UCSD-AML1 (cell line): ENCODE measurements around the gene PLEKHG4B.

ENCODE experiments used
- DNase-seq: peaks from one replicate; lab custom pipeline; 2025; ENCODE audit not compliant: unreplicated experiment; lab: John Stamatoyannopoulos, UW

Gene PLEKHG4B

GRCh38 chr5:75331-76320, 16.3 kb upstream of the PLEKHG4B start:
- DNase-seq: no peak

- no peak for DNase-seq
Measured at GRCh38 chr5:76358-77169, 15.4 kb upstream of the PLEKHG4B start.

DNA sequence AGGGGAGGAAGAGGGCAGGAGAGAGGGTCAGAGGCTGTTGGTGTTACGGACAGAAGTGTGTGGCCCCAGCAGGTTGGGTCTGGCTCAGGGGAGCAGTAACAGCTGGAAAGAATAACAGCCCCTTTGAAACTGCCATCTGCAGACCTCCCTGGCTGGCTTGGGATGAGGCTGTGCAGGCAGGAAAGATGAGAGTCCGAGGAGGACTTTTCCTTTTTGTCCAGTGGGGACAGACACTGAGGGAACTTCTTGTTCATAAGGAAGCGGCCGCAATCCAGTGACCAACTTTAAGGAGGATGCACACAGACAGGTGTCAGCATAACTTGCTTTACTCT, 14.8 kb upstream of the PLEKHG4B start:
- DNase-seq: no peak

GRCh38 chr5:77546-77945, 14.4 kb upstream of the PLEKHG4B start:
- no peak for DNase-seq

GRCh38 chr5:77957-78804, 13.8 kb upstream of the PLEKHG4B start:
- peak; percentile 80 for DNase-seq

DNA sequence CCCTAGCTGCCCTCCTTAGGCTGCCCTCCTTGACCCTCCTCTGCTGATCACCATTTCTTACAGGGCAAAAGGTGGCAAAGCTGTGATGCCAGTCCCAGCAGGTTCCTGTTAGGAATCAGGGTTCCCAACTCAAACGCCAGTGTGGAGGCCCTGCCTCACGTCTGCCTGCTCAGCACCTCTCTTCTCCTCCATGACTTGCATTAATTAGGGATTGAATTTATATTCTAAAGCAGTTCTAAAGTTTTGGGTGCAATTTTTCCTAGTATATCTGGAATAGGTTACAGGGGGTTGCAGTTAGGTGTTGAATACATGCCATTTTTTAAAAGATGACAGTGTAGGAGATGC, 13.2 kb upstream of the PLEKHG4B start:
- DNase-seq: no peak

DNA sequence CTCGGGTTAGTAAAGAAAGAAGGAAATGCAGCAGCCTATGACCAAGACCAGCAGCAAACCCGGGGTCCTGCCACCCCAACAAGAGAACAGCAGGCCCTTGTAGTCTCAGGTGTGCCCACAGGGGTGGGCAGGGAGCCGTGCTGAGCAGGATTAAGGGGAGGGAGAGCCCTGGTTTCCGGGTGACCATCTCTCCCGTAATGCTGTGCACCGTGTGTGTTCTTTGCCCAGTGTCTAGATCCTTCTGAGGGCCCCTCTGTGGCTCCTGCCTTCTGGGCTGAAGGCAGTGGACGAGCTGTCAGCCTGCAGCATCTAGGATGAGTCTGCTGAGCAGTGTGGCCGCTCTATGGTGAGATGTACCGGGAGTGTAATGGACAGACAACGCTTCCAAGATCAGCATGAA, 12.7 kb upstream of the PLEKHG4B start:
- no peak for DNase-seq

GRCh38 chr5:79821-80220, 12.1 kb upstream of the PLEKHG4B start:
- DNase-seq: no peak

DNA sequence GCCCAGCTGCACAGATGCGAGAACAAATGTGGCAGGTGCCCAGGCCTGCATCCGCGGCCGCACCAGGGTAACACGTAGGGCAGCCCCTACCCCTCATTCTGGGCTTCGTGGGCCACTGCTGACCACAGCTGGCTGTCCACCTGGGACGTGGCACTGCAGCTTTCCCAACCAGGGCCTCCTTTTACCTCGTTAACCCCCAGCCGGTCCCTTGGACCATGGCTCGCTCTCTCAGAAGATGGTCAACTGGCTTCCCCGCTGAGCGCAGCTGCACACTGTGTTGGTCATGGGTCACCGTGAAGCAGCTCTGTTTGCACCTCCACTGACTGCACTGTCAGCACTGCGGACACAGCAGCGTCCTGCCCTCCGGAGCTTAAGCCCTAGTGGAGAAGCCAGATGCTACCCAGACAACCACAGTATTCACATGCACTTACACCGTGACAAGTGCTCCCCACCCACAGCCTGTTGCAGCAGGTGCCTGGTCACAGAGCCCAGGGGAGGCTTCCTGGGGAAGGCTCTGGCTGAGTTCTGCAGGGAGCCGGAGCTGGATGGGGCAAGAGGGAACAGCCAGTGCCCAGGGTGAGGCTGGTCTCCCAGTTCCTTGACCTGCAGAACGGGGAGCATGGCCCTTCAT, 10.5 kb upstream of the PLEKHG4B start:
- no peak for DNase-seq

DNA sequence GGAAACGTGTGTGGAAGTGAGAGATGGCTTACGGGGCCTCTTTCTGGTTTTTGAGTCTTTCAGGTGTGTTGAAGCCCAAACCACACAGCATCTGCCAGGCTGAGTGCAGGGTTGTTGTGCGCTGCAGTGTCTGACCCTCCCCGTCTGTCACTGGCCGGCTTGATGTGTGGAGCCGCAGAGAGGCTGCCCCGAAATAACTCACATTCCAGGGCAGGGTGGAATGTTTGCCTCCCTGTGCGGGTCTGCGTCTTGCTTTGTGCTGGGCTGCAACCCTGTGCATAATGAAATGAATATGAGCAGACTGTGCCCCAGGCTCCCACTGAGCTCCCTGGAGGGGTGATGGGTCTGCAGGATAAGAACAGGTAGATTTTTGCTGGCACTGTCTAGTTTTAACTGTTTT, 9.9 kb upstream of the PLEKHG4B start:
- DNase-seq: no peak

DNA sequence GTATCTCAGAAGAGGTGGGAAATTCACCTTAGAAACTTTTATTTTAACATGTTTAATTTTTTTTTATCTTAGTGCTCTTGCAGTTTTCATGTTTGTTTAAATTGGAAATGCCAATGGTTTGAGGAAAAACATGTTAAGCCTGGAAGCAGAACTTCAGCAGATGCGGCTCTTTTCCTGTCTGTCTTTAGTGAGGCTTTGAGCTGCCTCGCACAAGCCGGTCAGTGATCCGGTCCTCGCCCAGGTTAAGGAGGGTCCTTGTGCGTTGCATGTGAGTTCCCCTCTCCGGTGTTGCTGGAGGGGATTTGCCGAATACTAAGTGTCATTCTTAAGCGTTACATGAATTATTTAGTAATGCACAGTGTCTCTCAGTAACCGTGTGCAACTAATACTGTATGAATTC, 9.4 kb upstream of the PLEKHG4B start:
- DNase-seq: no peak

DNA sequence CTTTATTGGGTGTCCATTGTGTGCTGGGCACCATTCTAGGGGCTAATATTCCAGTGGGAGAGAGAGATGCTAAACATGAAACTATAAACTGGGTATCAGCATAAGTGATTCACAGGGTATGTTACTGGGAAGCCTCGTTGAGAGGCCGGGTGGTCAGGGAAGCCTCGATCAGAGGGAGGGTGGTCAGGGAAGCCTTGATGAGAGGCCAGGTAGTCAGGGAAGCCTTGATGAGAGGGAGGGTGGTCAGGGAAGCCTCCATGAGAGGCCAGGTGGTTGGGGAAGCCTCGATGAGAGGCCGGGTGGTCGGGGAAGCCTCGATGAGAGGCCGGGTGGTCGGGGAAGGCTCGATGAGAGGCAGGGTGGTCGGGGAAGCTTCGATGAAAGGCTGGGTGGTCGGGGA, 8.9 kb upstream of the PLEKHG4B start:
- DNase-seq: no peak

- DNase-seq: no peak
Measured at GRCh38 chr5:85334-85995, 6.5 kb upstream of the PLEKHG4B start.

GRCh38 chr5:89337-90286, 2.4 kb upstream of the PLEKHG4B start:
- no peak for DNase-seq

- no peak for DNase-seq
Measured at GRCh38 chr5:90590-91547, 1.1 kb upstream of the PLEKHG4B start.

DNA sequence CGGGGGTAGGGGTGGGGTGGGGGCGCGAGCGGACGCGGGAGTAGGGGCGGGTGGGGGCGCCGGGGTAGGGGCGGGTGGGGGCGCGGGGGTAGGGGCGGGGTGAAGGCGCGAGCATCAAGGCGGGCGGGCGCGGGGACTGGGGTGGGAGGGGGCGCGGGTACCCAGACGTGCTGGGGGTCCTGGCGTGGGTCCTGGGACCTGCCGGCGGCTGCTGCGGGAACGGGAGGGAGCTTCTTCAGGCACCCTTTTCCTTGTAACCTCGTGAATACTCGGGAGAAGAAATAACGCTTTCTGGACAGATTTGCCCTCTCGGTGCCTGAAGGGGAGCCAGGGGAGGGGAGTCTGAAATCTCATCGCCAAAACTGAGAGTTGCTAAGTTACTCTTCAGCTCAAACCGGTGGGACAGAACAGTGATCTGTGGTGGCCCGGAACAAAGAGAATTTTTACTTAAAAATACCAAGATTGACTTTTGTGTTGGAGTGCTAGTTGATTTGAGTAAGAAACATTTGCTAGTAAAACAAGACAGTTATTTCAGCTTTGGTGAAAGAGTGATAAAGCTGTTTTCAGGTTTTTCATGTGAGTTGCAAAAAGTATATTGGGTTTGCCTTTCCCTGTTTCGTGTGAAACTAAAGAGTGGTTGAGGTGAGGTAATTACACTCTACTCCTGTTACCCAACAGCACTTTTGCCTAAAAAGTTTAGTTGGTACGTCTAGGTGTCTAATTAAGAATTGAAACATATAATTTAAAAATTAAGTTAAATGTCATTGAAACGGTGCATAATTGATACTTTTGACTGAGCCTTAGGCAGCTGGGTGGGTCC, 643 bp downstream of the PLEKHG4B start:
- DNase-seq: no peak
